Kidney (tissue), 14 donors: ENCODE results near the gene MED25. TPM values are rescaled to one million over a fixed set of nuclear protein-coding genes. Genes with fewer than 3 reads are reported as not detected.

ENCODE experiments used
- DNase-seq, 5 donors: peaks; one replicate each; pipeline ENCODE4 v3.0.0-alpha.2; 2013 to 2020
- FAIRE-seq: peaks from 2 replicates; lab custom pipeline; 2012; peaks lifted over from hg19 to GRCh38; lab: Jason Lieb, UNC
- H3K27ac ChIP-seq, 2 donors: one replicate each; pipeline ENCODE4 v1.7.0; 2013; ENCODE audit warnings: low read depth in 2 of 2, low read length in 2 of 2, inconsistent platforms in 1 of 2
- H3K27me3 ChIP-seq: one replicate; pipeline ENCODE4 v1.7.1; 2013; ENCODE audit warnings: low read length, inconsistent platforms; ENCODE audit not compliant: control insufficient read depth, insufficient read depth
- H3K36me3 ChIP-seq, 3 donors: one replicate each; pipeline versions ENCODE4 v1.7.0 to v1.7.1; 2013; ENCODE audit warnings: low read length in 3 of 3, control low read depth in 1 of 3, inconsistent platforms in 1 of 3; ENCODE audit not compliant: insufficient read depth in 3 of 3, control insufficient read depth in 2 of 3
- H3K4me1 ChIP-seq, 3 donors: one replicate each; pipeline versions ENCODE4 v1.7.0 to v1.7.1; 2013; ENCODE audit warnings: low read length in 3 of 3, inconsistent platforms in 1 of 3, low read depth in 1 of 3; ENCODE audit not compliant: control insufficient read depth in 2 of 3, insufficient read depth in 2 of 3
- H3K4me3 ChIP-seq, 3 donors: one replicate each; pipeline versions ENCODE4 v1.7.0 to v1.8.1; 2013; ENCODE audit warnings: low read length in 3 of 3, control low read depth in 1 of 3, inconsistent platforms in 1 of 3
- H3K9ac ChIP-seq, 3 donors: one replicate each; pipeline versions ENCODE4 v1.7.0 to v1.7.1; 2013; ENCODE audit warnings: low read length in 3 of 3, control low read depth in 1 of 3, inconsistent platforms in 1 of 3
- H3K9me3 ChIP-seq, 3 donors: one replicate each; pipeline versions ENCODE4 v1.7.0 to v1.7.1; 2013; ENCODE audit warnings: low read length in 3 of 3, control low read depth in 1 of 3, inconsistent platforms in 1 of 3; ENCODE audit not compliant: control insufficient read depth in 2 of 3, insufficient read depth in 1 of 3
- CTCF ChIP-seq: IDR thresholded peaks from 3 replicates; pipeline ENCODE4 v1.5.1; 2012; ENCODE audit warnings: mild to moderate bottlenecking, moderate library complexity, borderline replicate concordance; ENCODE audit not compliant: insufficient read depth; ENCODE audit errors: extremely low read depth
- intact Hi-C: fragments of 100-400 bp; cut with DNase I; formaldehyde crosslinking; loops from one replicate; pipeline ENCODE4 v1.11.1; 2022
- polyA plus RNA-seq: library from polyadenylated mRNA; stranded (reverse); fragments of 350-450 nt; fragmentation: Illumina TruSeq; extraction: RNeasy Lipid Tissue Mini Kit (QIAGEN cat#74804); gene quantifications from one replicate; pipeline ENCODE4 v1.2.3, GENCODE V29; 2014; ENCODE audit warnings: low read depth, low replicate concordance; ENCODE audit not compliant: insufficient read depth
- total RNA-seq: library from RNA; stranded (reverse); fragmentation: NEBNext Ultra II Directional; extraction: Animal tissue kit (Norgen Biotek cat#: 25700); gene quantifications from one replicate; pipeline ENCODE4 v1.2.1, GENCODE V29; 2021
- donor health status: control.
- donor health status: control.
- donor health status: control.
- donor health status: control.
- donor health status: control.
- donor health status: DM: yes; HTN: yes; CAD: no.
- donor health status: Normal renal cell carcinoma (clear cell type).

The MED25 gene
- total and polyA plus RNA-seq, 2 donors from 2014 or later = 37.3 to 53.2 TPM

DNA sequence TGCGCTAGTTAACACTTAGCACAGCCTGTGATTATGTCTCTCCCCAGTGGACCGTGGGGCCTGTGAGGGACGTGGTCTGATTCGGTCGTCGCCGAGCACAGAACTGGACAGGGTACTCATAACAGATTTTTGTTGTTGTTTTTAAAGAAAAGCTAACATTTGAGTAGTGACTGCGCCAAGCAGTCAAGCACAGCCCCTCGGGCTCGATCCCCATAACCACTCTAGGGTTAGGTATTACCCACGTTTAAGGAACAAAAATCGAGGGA, 32.1 kb downstream of the MED25 start:
- FAIRE-seq (no peak), DNase-seq (no peak)
- H3K27ac ChIP-seq = peak overlapping the region; percentile 82 to 99
- intact Hi-C loops = no loop called here
- H3K9me3 ChIP-seq = no peaks in the 10 kb centered on the region
- peak overlapping the region; percentile 3 to 91 (median 87) for H3K4me3 ChIP-seq
- no peak for TF ChIP-seq CTCF
- peak overlapping the region in 2 of 3 donors; percentile 63 to 94 for H3K9ac ChIP-seq
- H3K36me3 ChIP-seq = peaks cover 0 to 3% (median 3%) of the 10 kb centered on the region in 3 donors
- H3K4me1 ChIP-seq = peaks cover 0 to 17% (median 9%) of the 10 kb centered on the region in 3 donors
- no peaks in the 10 kb centered on the region for H3K27me3 ChIP-seq

DNA sequence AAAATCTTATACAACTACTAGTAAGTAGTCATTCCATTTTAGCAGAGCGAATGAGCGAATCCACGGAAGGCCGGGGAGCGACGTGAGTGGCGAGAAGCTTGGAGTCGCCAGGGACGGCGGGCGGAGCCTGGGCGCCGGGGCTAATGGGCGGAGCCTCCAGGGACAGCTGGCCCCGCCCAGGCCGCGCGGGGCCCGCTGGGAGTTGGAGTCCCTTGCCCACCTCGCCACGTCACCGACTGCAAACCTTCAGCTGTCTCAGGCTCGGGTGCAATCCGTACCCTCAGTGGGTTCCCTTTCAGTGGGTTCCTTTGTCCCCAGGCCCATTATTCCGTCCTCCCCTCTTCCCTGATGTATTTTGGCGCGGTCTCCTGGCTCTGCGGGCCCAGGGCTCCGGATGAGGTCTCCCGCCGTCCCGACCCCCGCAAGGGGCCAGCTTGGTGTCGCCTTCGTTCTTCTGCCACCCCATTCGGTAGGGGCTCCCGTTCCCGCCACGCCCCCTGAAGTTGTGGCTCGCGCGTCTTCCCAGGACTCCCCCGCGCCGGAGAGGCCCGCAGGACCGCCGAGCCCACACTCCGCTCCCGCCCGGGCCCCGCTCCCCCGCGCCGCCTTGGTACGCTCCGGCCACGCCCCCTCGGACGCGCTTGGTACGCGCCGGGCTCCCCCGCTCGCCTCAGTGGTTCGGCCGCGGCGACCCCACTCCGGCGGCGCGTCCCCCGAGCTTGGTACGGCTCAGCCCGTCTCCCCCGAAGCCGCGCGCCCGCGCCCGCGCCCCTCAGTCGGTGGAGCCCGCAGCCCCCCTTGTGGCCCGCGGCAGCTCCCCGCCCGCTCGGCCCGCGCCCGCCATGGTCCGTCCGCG, 32.6 kb downstream of the MED25 start, which contains the start of gene PTOV1:
TSS of gene PTOV1 (plus strand) at position 673 of the 856 bp plus-strand sequence.
- peak; percentile 92 to 96 (median 96) for DNase-seq
- Histone ChIP-seq H3K4me3 (peak within 1 kb of the TSS; percentile 76 to 91 (median 87)), H3K27ac (peak within 1 kb of the TSS; percentile 98 to 99), H3K4me1 (peaks cover 0 to 17% (median 9%) of the 10 kb centered on the region in 3 donors), H3K9ac (peak within 1 kb of the TSS; percentile 51 to 94 (median 85)), H3K36me3 (peaks cover 0 to 6% (median 5%) of the 10 kb centered on the region in 3 donors), H3K27me3 (no peaks in the 10 kb centered on the region), H3K9me3 (no peaks in the 10 kb centered on the region)
- TF ChIP-seq CTCF = no peak
- FAIRE-seq = no peak
- intact Hi-C loops = no loop called here

DNA sequence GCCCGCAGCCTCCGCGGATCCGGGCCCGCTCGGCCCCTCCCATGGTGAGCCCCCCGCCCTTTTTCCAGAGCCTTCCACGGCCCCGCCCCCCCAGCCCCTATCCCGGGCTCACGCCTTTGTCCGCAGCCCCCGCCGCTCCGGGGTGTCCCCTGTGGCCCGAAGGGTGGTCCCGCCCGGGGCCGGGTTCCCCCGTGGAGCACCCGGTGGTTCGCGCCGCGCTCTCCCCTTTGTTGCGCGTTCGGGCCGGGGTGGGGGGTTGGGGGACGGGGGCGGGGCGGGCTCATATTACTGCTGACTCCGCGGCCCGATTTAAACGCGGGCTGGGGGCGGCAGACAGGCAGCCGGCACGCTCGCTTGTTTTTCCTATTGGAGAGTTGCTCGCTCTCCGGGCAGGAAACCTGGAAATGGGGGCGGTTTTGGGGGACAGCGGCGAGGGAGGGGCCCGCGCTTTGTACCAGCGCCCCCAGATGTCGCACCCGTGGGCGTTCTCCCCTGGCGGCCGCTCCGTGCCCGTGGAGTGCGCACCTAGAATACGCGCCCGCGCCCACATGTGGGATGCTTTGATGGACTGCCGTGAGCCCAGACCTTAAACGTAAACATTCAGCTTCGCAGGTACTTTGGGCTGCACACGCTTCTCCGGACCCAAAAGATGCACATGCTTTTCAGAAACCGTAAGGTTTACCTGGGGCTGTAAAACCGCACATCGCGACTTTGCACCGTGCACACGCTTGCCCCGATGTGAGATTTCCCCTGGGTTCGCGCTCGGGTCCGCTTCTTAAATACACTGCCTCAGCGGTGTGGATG, 33.6 kb downstream of the MED25 start:
- peak overlapping the region; percentile 62 to 77 (median 76) for H3K4me3 ChIP-seq
- peak overlapping the region; percentile 98 to 99 for H3K27ac ChIP-seq
- peak overlapping the region; percentile 34 to 51 (median 42) for H3K9ac ChIP-seq
- intact Hi-C loops = no loop called here
- peak; percentile 65 to 91 (median 83) for DNase-seq
- TF ChIP-seq CTCF = no peak
- H3K4me1 ChIP-seq = peaks cover 0 to 17% (median 9%) of the 10 kb centered on the region in 3 donors
- no peaks in the 10 kb centered on the region for H3K9me3 ChIP-seq
- H3K36me3 ChIP-seq = peaks cover 0 to 12% (median 6%) of the 10 kb centered on the region in 3 donors
- no peak for FAIRE-seq
- H3K27me3 ChIP-seq = no peaks in the 10 kb centered on the region
